ENCODE measurements around the gene ARHGAP1. TPM values are rescaled to one million over a fixed set of nuclear protein-coding genes. Genes with fewer than 3 reads are reported as not detected.

Gene ARHGAP1
- polyA plus RNA-seq, 1 donor from 2014 or later: 9.3 TPM

GRCh38 chr11:46633291-46634217, 66.9 kb downstream of the ARHGAP1 start:
- Histone ChIP-seq H3K4me3 (ENCODE audit: low read length) (no peak overlapping the region), H3K4me2 (ENCODE audit: low read length) (no peak overlapping the region), H3K79me2 (replicated peaks; ENCODE audit: insufficient read depth, low read length) (no peaks in the 10 kb centered on the region), H3K9ac (ENCODE audit: low read length) (no peak overlapping the region), H3F3A (ENCODE audit: insufficient read depth, low read length, poor library complexity, severe bottlenecking) (no peaks in the 10 kb centered on the region), H3K9me2 (ENCODE audit: insufficient read depth, low read length) (no peaks in the 10 kb centered on the region), H2AFZ (ENCODE audit: low read depth, low read length) (no peak overlapping the region), H3K36me3 (ENCODE audit: insufficient read depth, low read length) (no peaks in the 10 kb centered on the region), H3K27ac (ENCODE audit: low read length) (no peak overlapping the region), H3K9me3 (ENCODE audit: low read length) (no peaks in the 10 kb centered on the region), H3K27me3 (ENCODE audit: insufficient read depth, low read depth, low read length) (no peaks in the 10 kb centered on the region), H4K20me1 (ENCODE audit: insufficient read depth) (no peaks in the 10 kb centered on the region)
- TF ChIP-seq EZH2 (IDR thresholded peaks at IDR 0.05; ENCODE audit: borderline replicate concordance, insufficient read depth, low read length, poor library complexity, severe bottlenecking) (no peak), EP300 (conservative IDR thresholded peaks at IDR 0.05; ENCODE audit: poor library complexity, severe bottlenecking) (no peak), TAF1 (IDR thresholded peaks at IDR 0.05; ENCODE audit: low read depth) (no peak), CTCF (IDR thresholded peaks at IDR 0.05; ENCODE audit: poor library complexity, severe bottlenecking) (no peak), MXI1 (conservative IDR thresholded peaks at IDR 0.05; ENCODE audit: poor library complexity, severe bottlenecking) (no peak), POLR2AphosphoS5 (IDR thresholded peaks at IDR 0.05) (no peak), REST (IDR thresholded peaks at IDR 0.05; ENCODE audit: borderline replicate concordance) (no peak), RAD21 (conservative IDR thresholded peaks at IDR 0.05) (no peak), SMC3 (conservative IDR thresholded peaks at IDR 0.05; ENCODE audit: poor library complexity) (no peak)

- H3K9me2 ChIP-seq (ENCODE audit: insufficient read depth, low read length): no peaks in the 10 kb centered on the region
- no peaks in the 10 kb centered on the region for H3K27me3 ChIP-seq (ENCODE audit: insufficient read depth, low read depth, low read length)
- no peak for TF ChIP-seq TAF1 (IDR thresholded peaks at IDR 0.05; ENCODE audit: low read depth)
- TF ChIP-seq REST (IDR thresholded peaks at IDR 0.05; ENCODE audit: borderline replicate concordance): no peak
- TF ChIP-seq CTCF (IDR thresholded peaks at IDR 0.05; ENCODE audit: poor library complexity, severe bottlenecking): no peak
- TF ChIP-seq EZH2 (IDR thresholded peaks at IDR 0.05; ENCODE audit: borderline replicate concordance, insufficient read depth, low read length, poor library complexity, severe bottlenecking): no peak
- TF ChIP-seq MXI1 (conservative IDR thresholded peaks at IDR 0.05; ENCODE audit: poor library complexity, severe bottlenecking): no peak
- no peak for TF ChIP-seq RAD21 (conservative IDR thresholded peaks at IDR 0.05)
- no peak for TF ChIP-seq POLR2AphosphoS5 (IDR thresholded peaks at IDR 0.05)
- TF ChIP-seq SMC3 (conservative IDR thresholded peaks at IDR 0.05; ENCODE audit: poor library complexity): no peak
- TF ChIP-seq EP300 (conservative IDR thresholded peaks at IDR 0.05; ENCODE audit: poor library complexity, severe bottlenecking): no peak
- no peak overlapping the region for H3K9ac ChIP-seq (ENCODE audit: low read length)
- H3K27ac ChIP-seq (ENCODE audit: low read length): no peak overlapping the region
- no peaks in the 10 kb centered on the region for H3F3A ChIP-seq (ENCODE audit: insufficient read depth, low read length, poor library complexity, severe bottlenecking)
- no peaks in the 10 kb centered on the region for H4K20me1 ChIP-seq (ENCODE audit: insufficient read depth)
- H3K4me2 ChIP-seq (ENCODE audit: low read length): no peak overlapping the region
- H3K4me3 ChIP-seq (ENCODE audit: low read length): no peak overlapping the region
- H2AFZ ChIP-seq (ENCODE audit: low read depth, low read length): no peak overlapping the region
- H3K79me2 ChIP-seq (replicated peaks; ENCODE audit: insufficient read depth, low read length): no peaks in the 10 kb centered on the region
- no peaks in the 10 kb centered on the region for H3K9me3 ChIP-seq (ENCODE audit: low read length)
- no peaks in the 10 kb centered on the region for H3K36me3 ChIP-seq (ENCODE audit: insufficient read depth, low read length)
These were observed 67.9 kb downstream of the ARHGAP1 start for GRCh38 chr11:46632502-46632901.

Measured in neural cell (in vitro differentiated cells).